GM23338 (cell line): ENCODE data around the gene KIF1A. TPM values are rescaled to one million over a fixed set of nuclear protein-coding genes. Genes with fewer than 3 reads are reported as not detected.

Source experiments
- ATAC-seq: fragments of 200-7000 bp; cut with Tn5 transposase; 3 replicates; pipeline ENCODE4 v1.9.1; 2020
- DNase-seq: peaks from one replicate; pipeline ENCODE4 v3.0.0-alpha.2; 2015; ENCODE audit warnings: low spot score
- H2AFZ ChIP-seq: fragments of 200-600 bp; sonication (generic); 2 replicates; pipeline ENCODE4 v1.8.0; 2016; ENCODE audit warnings: antibody characterized with exemption, mild to moderate bottlenecking, moderate library complexity
- H3F3A ChIP-seq: fragments of 200-600 bp; sonication (generic); replicated peaks from 2 replicates; pipeline ENCODE4 v1.8.0; 2017; ENCODE audit warnings: antibody characterized with exemption, mixed run types, low read depth
- H3K27ac ChIP-seq: fragments of 200-600 bp; sonication (generic); 2 replicates; pipeline ENCODE4 v1.6.1; 2016; ENCODE audit warnings: low read depth
- H3K27me3 ChIP-seq: fragments of 200-600 bp; sonication (generic); 2 replicates; pipeline ENCODE4 v1.8.0; 2016; ENCODE audit warnings: mild to moderate bottlenecking, mixed run types, moderate library complexity; ENCODE audit not compliant: insufficient read depth
- H3K36me3 ChIP-seq: fragments of 200-600 bp; sonication (generic); 2 replicates; pipeline ENCODE4 v1.8.0; 2016; ENCODE audit warnings: mild to moderate bottlenecking; ENCODE audit not compliant: insufficient read depth
- H3K4me1 ChIP-seq: fragments of 200-600 bp; sonication (generic); 2 replicates; pipeline ENCODE4 v1.8.0; 2016; ENCODE audit warnings: mild to moderate bottlenecking, moderate library complexity; ENCODE audit not compliant: insufficient read depth
- H3K4me2 ChIP-seq: fragments of 200-600 bp; sonication (generic); 2 replicates; pipeline ENCODE4 v1.7.1; 2017; ENCODE audit warnings: mixed run types
- H3K4me3 ChIP-seq: fragments of 200-600 bp; sonication (generic); 2 replicates; pipeline ENCODE4 v1.6.1; 2016; ENCODE audit warnings: mixed run types
- H3K79me2 ChIP-seq: fragments of 200-600 bp; sonication (generic); replicated peaks from 2 replicates; pipeline ENCODE4 v1.8.0; 2017; ENCODE audit warnings: mild to moderate bottlenecking; ENCODE audit not compliant: insufficient read depth
- H3K9me2 ChIP-seq: fragments of 200-600 bp; sonication (generic); 2 replicates; pipeline ENCODE4 v1.8.0; 2017; ENCODE audit not compliant: insufficient read depth
- H4K20me1 ChIP-seq: fragments of 200-600 bp; sonication (generic); replicated peaks from 2 replicates; pipeline ENCODE4 v1.8.0; 2017; ENCODE audit warnings: mild to moderate bottlenecking; ENCODE audit not compliant: insufficient read depth
- H3K27ac Mint-ChIP-seq: 2 replicates; pipeline ENCODE4 v1.8.0; 2020; ENCODE audit warnings: inconsistent platforms, mild to moderate bottlenecking, moderate library complexity, mixed read lengths
- H3K27me3 Mint-ChIP-seq: 3 replicates; pipeline ENCODE4 v1.8.0; 2022; ENCODE audit warnings: low read depth, mild to moderate bottlenecking, moderate library complexity, mixed read lengths, inconsistent platforms; ENCODE audit not compliant: insufficient read depth, poor library complexity
- H3K36me3 Mint-ChIP-seq: 3 replicates; pipeline ENCODE4 v1.8.0; 2021; ENCODE audit warnings: low read depth, mild to moderate bottlenecking, inconsistent platforms, moderate library complexity, mixed read lengths
- H3K4me1 Mint-ChIP-seq: 3 replicates; pipeline ENCODE4 v1.8.0; 2020; ENCODE audit warnings: mild to moderate bottlenecking, inconsistent platforms, mixed read lengths
- H3K4me3 Mint-ChIP-seq: 3 replicates; pipeline ENCODE4 v1.8.0; 2021; ENCODE audit warnings: moderate library complexity, mild to moderate bottlenecking, inconsistent platforms, mixed read lengths
- H3K9me3 Mint-ChIP-seq: 3 replicates; pipeline ENCODE4 v1.8.0; 2020; ENCODE audit warnings: moderate library complexity, mild to moderate bottlenecking, inconsistent platforms, mixed read lengths
- CREB1 ChIP-seq: fragments of 250-450 bp; sonication (Bioruptor Pico); IDR thresholded peaks from 2 replicates; pipeline ENCODE4 v1.5.0; 2020; ENCODE audit warnings: low read depth, mild to moderate bottlenecking, moderate library complexity
- CTCF ChIP-seq, 2 experiments: fragments of 200-600 bp in 1 of 2; sonication (generic) in 1 of 2; conservative IDR thresholded peaks; 2 replicates each; pipeline versions ENCODE4 v1.5.1 to v1.6.1; 2016 to 2017; ENCODE audit warnings: antibody characterized with exemption in 2 of 2, low read depth in 2 of 2, mild to moderate bottlenecking in 2 of 2, moderate library complexity in 1 of 2
- EZH2 ChIP-seq: fragments of 200-600 bp; sonication (generic); IDR thresholded peaks from one replicate; pipeline ENCODE4 v1.8.0; 2017; ENCODE audit warnings: antibody characterized with exemption, mild to moderate bottlenecking, low read depth; ENCODE audit not compliant: unreplicated experiment
- REST ChIP-seq: IDR thresholded peaks from one replicate; pipeline ENCODE4 v1.6.1; 2018; ENCODE audit warnings: antibody characterized with exemption; ENCODE audit not compliant: unreplicated experiment
- ZNF114 ChIP-seq: fragments of 250-450 bp; sonication (Bioruptor Pico); IDR thresholded peaks from 2 replicates; pipeline ENCODE4 v1.5.0; 2020; ENCODE audit warnings: mild to moderate bottlenecking, moderate library complexity
- ZNF331 ChIP-seq: fragments of 250-450 bp; sonication (Bioruptor Pico); IDR thresholded peaks from 2 replicates; pipeline ENCODE4 v1.5.0; 2020; ENCODE audit warnings: low read depth, mild to moderate bottlenecking, moderate library complexity
- polyA plus RNA-seq: library from polyadenylated mRNA; unstranded; fragments of >200 nt; fragmentation: Nextera tagmentation; extraction: Ambion mirVana; gene quantifications from 2 replicates; pipeline ENCODE4 v1.2.1, GENCODE V29; 2016
- total RNA-seq: library from RNA; depleted of rRNA; stranded (reverse); fragments of >200 nt; shearing (Covaris generic); gene quantifications from 2 replicates; pipeline ENCODE4 v1.2.3, GENCODE V29; 2014

KIF1A gene
- total and polyA plus RNA-seq, 2 experiments from 2014 or later: 169 to 214 TPM

DNA sequence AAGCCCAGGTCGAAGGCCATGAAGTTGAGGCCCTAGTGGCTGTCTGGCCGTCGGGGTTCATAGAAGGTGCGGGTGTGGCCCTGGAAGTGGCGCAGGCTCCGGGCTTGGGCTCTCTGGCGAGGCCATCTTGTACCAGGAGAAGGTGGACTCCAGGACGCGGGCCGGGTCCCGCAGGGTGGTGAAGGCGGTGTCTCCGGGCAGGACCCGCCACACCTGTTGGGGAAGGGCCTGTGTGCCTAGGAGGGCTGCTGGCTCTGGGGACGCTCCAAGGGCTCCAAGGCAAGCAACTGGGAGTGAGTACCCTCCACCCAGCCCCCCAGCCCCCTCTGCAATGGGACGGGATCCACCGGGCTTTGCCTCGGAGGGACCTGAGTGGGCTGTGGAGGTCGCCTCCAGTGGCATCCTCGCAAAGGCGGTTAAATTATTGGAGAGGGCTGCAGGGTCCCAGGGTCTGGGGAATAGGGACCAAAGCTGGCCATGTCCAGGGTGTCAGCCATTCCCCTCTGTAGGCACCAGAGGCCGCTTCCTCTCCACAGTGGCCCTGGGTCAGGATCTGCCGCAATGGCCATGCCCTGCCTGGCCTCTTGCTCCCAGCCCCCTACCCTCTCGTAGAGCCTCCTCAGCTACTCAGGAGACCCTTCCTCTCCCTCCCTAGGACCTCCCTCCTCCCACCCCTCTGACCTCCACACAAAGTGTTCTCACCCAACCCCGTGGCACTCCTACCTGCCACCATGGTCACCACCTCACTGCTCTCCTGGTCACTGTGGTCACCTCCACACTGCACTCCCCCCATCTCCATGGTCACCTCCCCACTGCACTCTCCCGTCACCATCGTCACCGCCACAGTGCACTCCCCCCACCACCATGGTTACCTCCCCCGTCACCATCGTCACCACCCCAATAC lies 118.0 kb downstream of the KIF1A start:
- Histone ChIP-seq H2AFZ (0 out of 2 replicates have a peak overlapping the region, but pooled peaks have one; percentile 47), H3K4me1 (no peaks in the 10 kb centered on the region), H3K27ac (no peak overlapping the region), H3K36me3 (no peaks in the 10 kb centered on the region), H4K20me1 (no peaks in the 10 kb centered on the region; the same call in 1 of the 2 replicates), H3K4me2 (no peak overlapping the region), H3K4me3 (no peak overlapping the region), H3K9me2 (no peaks in the 10 kb centered on the region), H3K27me3 (no peaks in the 10 kb centered on the region), H3K79me2 (no peaks in the 10 kb centered on the region), H3F3A (no peaks in the 10 kb centered on the region)
- no peak overlapping the region for H3K4me3 Mint-ChIP-seq
- no peaks in the 10 kb centered on the region for H3K9me3 Mint-ChIP-seq
- no peak for TF ChIP-seq ZNF331 (CRISPR knock-in tag)
- peak in 1 of 2 experiments; percentile 21; a peak in 1 of 4 replicates for TF ChIP-seq CTCF (conservative IDR thresholded peaks at IDR 0.05; ENCODE audit: low read depth in 2 of 2)
- no peaks in the 10 kb centered on the region; the same call in 2 of the 3 replicates for H3K4me1 Mint-ChIP-seq
- H3K27me3 Mint-ChIP-seq: peaks cover 7% of the 10 kb centered on the region
- ATAC-seq (no peak; the same call in 2 of the 3 replicates), DNase-seq (no peak)
- H3K36me3 Mint-ChIP-seq: no peaks in the 10 kb centered on the region
- H3K27ac Mint-ChIP-seq: no peak overlapping the region

DNA sequence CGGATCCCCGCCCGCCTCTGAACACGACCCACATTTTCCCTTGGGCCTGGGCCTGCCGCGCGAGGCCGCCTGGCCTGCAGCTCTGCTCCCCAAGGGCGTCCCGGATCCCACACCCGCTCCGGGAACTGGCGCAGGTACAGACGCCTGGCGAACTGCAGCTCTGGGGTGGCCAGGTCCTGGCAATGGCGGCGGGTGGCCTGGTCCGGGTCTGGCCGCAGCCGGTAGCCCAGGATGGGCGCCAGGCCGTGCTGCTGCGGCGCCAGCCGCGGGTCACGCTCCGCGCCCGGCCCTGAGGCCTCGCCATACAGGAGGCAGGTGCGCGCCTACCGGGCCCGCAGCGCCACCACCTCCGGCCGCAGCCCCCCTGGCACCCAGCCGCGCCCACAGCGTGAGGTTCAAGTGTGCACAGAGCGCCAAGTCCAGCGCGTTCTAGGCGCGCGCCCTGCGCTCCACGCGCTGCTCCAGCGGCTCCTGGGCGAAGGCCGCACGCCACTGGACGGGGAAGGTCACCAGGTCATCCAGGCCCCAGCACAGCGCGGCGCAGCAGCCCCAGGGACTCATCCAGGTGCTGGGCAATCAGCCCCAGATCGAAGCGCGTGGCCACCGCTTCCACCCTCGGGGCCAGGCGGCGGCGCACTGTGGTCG lies 118.8 kb downstream of the KIF1A start:
- H3K4me1 Mint-ChIP-seq: no peaks in the 10 kb centered on the region; the same call in 2 of the 3 replicates
- no peaks in the 10 kb centered on the region for H3K36me3 Mint-ChIP-seq
- Histone ChIP-seq H3K36me3 (no peaks in the 10 kb centered on the region), H3K27ac (no peak overlapping the region), H3K79me2 (no peaks in the 10 kb centered on the region), H3K4me1 (no peaks in the 10 kb centered on the region), H4K20me1 (no peaks in the 10 kb centered on the region; the same call in 1 of the 2 replicates), H3K4me2 (no peak overlapping the region), H3K4me3 (no peak overlapping the region), H2AFZ (0 out of 2 replicates have a peak overlapping the region, but pooled peaks have one; percentile 47), H3K9me2 (no peaks in the 10 kb centered on the region), H3K27me3 (no peaks in the 10 kb centered on the region), H3F3A (no peaks in the 10 kb centered on the region)
- H3K4me3 Mint-ChIP-seq: no peak overlapping the region
- ATAC-seq (peak; percentile 22), DNase-seq (peak; percentile 49)
- no peak overlapping the region for H3K27ac Mint-ChIP-seq
- no peaks in the 10 kb centered on the region for H3K9me3 Mint-ChIP-seq
- H3K27me3 Mint-ChIP-seq: peaks cover 7% of the 10 kb centered on the region
- TF ChIP-seq EZH2: no peak
- no peak for TF ChIP-seq REST
- TF ChIP-seq ZNF114 (CRISPR knock-in tag): no peak
- TF ChIP-seq CREB1 (CRISPR knock-in tag): no peak
- TF ChIP-seq CTCF (conservative IDR thresholded peaks at IDR 0.05; ENCODE audit: low read depth in 2 of 2): no peak
